Retinal pigment epithelial cell (primary cell): Measurements from ENCODE around the gene CPN1.

Source experiments
- DNase-seq: peaks from one replicate; pipeline ENCODE4 v3.0.0-alpha.2; 2010; ENCODE audit warnings: low read depth
- H3K4me3 ChIP-seq: 2 replicates; pipeline ENCODE4 v1.5.1; 2011; ENCODE audit warnings: mild to moderate bottlenecking, low read length, control low read depth, moderate library complexity
- CTCF ChIP-seq: conservative IDR thresholded peaks from 2 replicates; pipeline ENCODE4 v1.5.1; 2011; ENCODE audit warnings: low read depth, low read length, control low read depth, inconsistent platforms

The CPN1 gene

GRCh38 chr10:100041306-100042002 is 40.2 kb downstream of the CPN1 start:
- no peak for DNase-seq
- H3K4me3 ChIP-seq = no peak overlapping the region
- TF ChIP-seq CTCF = no peak

GRCh38 chr10:100038561-100039071 is 43.1 kb downstream of the CPN1 start:
- no peak overlapping the region for H3K4me3 ChIP-seq
- no peak for TF ChIP-seq CTCF
- DNase-seq = no peak

- DNase-seq = no peak
- TF ChIP-seq CTCF = no peak
- H3K4me3 ChIP-seq = no peak overlapping the region
These were observed 43.8 kb downstream of the CPN1 start for GRCh38 chr10:100037758-100038315.

- TF ChIP-seq CTCF = no peak
- DNase-seq = no peak
- H3K4me3 ChIP-seq = no peak overlapping the region
These were observed 44.8 kb downstream of the CPN1 start for GRCh38 chr10:100036850-100037249.

DNA sequence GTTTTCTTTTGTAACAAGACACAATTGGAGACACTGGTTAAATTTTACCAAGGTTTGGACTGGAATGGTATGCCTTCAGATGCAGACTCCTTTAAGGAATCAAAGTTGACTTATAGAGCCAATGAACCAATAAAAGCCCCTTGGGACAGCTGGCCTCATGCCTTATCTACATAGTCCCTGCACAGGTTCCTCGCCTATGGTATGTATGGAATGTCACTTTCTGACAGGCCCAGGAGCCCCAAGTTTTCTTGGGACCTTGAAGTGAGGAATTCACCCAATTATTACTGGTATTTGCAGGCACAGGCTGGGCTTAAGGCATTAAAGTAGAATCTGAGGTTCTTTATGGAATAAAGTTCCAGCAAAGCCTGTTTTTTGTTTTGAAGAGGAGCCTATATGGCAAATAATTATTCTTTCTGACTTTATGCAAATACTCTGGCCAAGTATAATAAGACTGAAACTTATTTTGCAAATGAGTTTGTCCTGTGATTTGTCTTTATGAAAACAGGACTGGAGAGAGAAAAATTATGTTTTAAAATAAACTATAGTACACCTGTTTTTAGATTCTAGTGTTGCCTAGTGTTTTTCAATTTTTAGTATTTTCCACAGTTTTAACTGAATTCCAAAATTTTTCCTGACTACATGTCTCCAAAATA is 47.8 kb downstream of the CPN1 start:
- no peak for DNase-seq
- TF ChIP-seq CTCF = no peak
- no peak overlapping the region for H3K4me3 ChIP-seq

DNA sequence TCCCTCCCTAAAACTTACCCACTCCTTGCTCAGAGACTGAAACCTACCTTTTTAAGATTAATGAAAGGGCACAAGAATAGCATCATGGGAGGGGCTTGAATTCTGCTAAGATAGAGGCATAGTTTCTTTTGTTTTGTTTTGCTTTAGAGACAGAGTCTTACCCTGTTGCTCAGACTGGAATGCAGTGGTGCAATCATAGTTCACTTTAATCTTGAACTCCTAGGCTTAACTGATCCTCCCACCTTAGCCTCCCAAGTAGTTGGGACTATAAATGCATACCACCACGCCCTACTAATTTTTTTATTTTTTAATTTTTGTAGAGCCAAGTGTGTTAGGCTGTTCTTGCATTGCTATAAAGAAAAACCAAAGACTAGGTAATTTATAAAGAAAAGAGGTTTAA is 54.3 kb downstream of the CPN1 start:
- TF ChIP-seq CTCF = no peak
- no peak for DNase-seq
- no peak overlapping the region for H3K4me3 ChIP-seq

DNA sequence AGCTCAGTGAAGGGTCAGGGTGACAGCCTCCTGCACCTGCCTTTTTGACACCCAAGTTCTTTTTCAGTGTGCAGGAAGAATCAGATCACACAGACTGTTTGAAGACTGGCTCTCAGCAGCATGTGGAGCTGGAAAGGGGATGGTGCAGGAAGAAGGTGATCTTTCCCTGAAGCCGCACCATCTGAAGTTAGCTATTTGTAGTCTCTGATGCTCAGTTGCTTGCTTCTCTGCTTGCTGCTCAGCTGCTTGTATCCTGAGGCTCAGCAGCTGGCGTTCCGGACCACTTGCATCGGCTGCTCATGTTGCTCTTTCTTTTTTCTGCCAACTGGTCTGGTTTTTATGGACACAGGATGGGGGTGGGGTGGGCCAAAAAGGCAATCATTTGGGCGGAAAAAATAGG is 56.1 kb downstream of the CPN1 start:
- no peak for TF ChIP-seq CTCF
- H3K4me3 ChIP-seq = no peak overlapping the region
- DNase-seq = no peak
